Measurements from ENCODE around the gene TMEM131L. TPM values are rescaled to one million over a fixed set of nuclear protein-coding genes. Genes with fewer than 3 reads are reported as not detected.
"Not testable (repeated sequence)": the region's sequence is repeated elsewhere in the genome, so short reads cannot be mapped to it uniquely, and the experiment has no call there.

TMEM131L gene
- total RNA-seq, 1 donor from 2014 or later: 60.2 TPM

GRCh38 chr4:153546280-153546679 lies 80.1 kb downstream of the TMEM131L start:
- DNase-seq: no peak
- Mint-ChIP-seq H3K27me3 (ENCODE audit: unreplicated experiment) (peaks cover 5% of the 10 kb centered on the region), H3K27ac (ENCODE audit: unreplicated experiment) (no peak overlapping the region), H3K9me3 (ENCODE audit: unreplicated experiment) (peaks cover 14% of the 10 kb centered on the region), H3K4me1 (ENCODE audit: low read depth, unreplicated experiment) (peaks cover 20% of the 10 kb centered on the region), H3K36me3 (ENCODE audit: unreplicated experiment) (no peaks in the 10 kb centered on the region), H3K4me3 (ENCODE audit: unreplicated experiment) (no peak overlapping the region)
- no peak for TF ChIP-seq CTCF (IDR thresholded peaks at IDR 0.05; ENCODE audit: partially characterized antibody, unreplicated experiment)

GRCh38 chr4:153547520-153547919 lies 81.4 kb downstream of the TMEM131L start:
- H3K27ac Mint-ChIP-seq (ENCODE audit: unreplicated experiment): peak overlapping the region; percentile 6
- H3K27me3 Mint-ChIP-seq (ENCODE audit: unreplicated experiment): peaks cover 5% of the 10 kb centered on the region
- peak overlapping the region; percentile 65 for H3K4me3 Mint-ChIP-seq (ENCODE audit: unreplicated experiment)
- H3K36me3 Mint-ChIP-seq (ENCODE audit: unreplicated experiment): no peaks in the 10 kb centered on the region
- no peak for DNase-seq
- H3K9me3 Mint-ChIP-seq (ENCODE audit: unreplicated experiment): peaks cover 9% of the 10 kb centered on the region
- no peak for TF ChIP-seq CTCF (IDR thresholded peaks at IDR 0.05; ENCODE audit: partially characterized antibody, unreplicated experiment)
- H3K4me1 Mint-ChIP-seq (ENCODE audit: low read depth, unreplicated experiment): peaks cover 20% of the 10 kb centered on the region

- not testable (repeated sequence) for H3K27ac Mint-ChIP-seq (ENCODE audit: unreplicated experiment); H3K4me3 Mint-ChIP-seq (ENCODE audit: unreplicated experiment); H3K27me3 Mint-ChIP-seq (ENCODE audit: unreplicated experiment); H3K36me3 Mint-ChIP-seq (ENCODE audit: unreplicated experiment); DNase-seq; H3K9me3 Mint-ChIP-seq (ENCODE audit: unreplicated experiment)
- H3K4me1 Mint-ChIP-seq (ENCODE audit: low read depth, unreplicated experiment): peaks cover 22% of the 10 kb centered on the region
Observed at GRCh38 chr4:153548907-153549306, 82.7 kb downstream of the TMEM131L start.

- H3K27ac Mint-ChIP-seq (ENCODE audit: unreplicated experiment): no peak overlapping the region
- no peak for TF ChIP-seq CTCF (IDR thresholded peaks at IDR 0.05; ENCODE audit: partially characterized antibody, unreplicated experiment)
- no peak for DNase-seq
- peaks cover 20% of the 10 kb centered on the region for H3K4me1 Mint-ChIP-seq (ENCODE audit: low read depth, unreplicated experiment)
- peaks cover 6% of the 10 kb centered on the region for H3K9me3 Mint-ChIP-seq (ENCODE audit: unreplicated experiment)
- peaks cover 5% of the 10 kb centered on the region for H3K27me3 Mint-ChIP-seq (ENCODE audit: unreplicated experiment)
- no peaks in the 10 kb centered on the region for H3K36me3 Mint-ChIP-seq (ENCODE audit: unreplicated experiment)
- no peak overlapping the region for H3K4me3 Mint-ChIP-seq (ENCODE audit: unreplicated experiment)
Observed at GRCh38 chr4:153549405-153549804, 83.2 kb downstream of the TMEM131L start.

- peaks cover 10% of the 10 kb centered on the region for H3K4me1 Mint-ChIP-seq (ENCODE audit: low read depth, unreplicated experiment)
- H3K36me3 Mint-ChIP-seq (ENCODE audit: unreplicated experiment): no peaks in the 10 kb centered on the region
- no peaks in the 10 kb centered on the region for H3K27me3 Mint-ChIP-seq (ENCODE audit: unreplicated experiment)
- no peak overlapping the region for H3K4me3 Mint-ChIP-seq (ENCODE audit: unreplicated experiment)
- TF ChIP-seq CTCF (IDR thresholded peaks at IDR 0.05; ENCODE audit: partially characterized antibody, unreplicated experiment): no peak
- peaks cover 2% of the 10 kb centered on the region for H3K9me3 Mint-ChIP-seq (ENCODE audit: unreplicated experiment)
- H3K27ac Mint-ChIP-seq (ENCODE audit: unreplicated experiment): no peak overlapping the region
- no peak for DNase-seq
Observed at GRCh38 chr4:153553155-153553818, 87.1 kb downstream of the TMEM131L start.
